Stimulated activated CD8-positive, alpha-beta memory T cell treated with anti-CD3 and anti-CD28 coated beads, Interleukin-4, amount 100 ng/mL, for 24 hours (primary cell): ENCODE measurements around the gene FGFR3.

ENCODE experiments used
- DNase-seq: peaks from one replicate; pipeline ENCODE4 v3.0.0-alpha.2; 2020; ENCODE audit warnings: low read depth

Gene FGFR3

DNA sequence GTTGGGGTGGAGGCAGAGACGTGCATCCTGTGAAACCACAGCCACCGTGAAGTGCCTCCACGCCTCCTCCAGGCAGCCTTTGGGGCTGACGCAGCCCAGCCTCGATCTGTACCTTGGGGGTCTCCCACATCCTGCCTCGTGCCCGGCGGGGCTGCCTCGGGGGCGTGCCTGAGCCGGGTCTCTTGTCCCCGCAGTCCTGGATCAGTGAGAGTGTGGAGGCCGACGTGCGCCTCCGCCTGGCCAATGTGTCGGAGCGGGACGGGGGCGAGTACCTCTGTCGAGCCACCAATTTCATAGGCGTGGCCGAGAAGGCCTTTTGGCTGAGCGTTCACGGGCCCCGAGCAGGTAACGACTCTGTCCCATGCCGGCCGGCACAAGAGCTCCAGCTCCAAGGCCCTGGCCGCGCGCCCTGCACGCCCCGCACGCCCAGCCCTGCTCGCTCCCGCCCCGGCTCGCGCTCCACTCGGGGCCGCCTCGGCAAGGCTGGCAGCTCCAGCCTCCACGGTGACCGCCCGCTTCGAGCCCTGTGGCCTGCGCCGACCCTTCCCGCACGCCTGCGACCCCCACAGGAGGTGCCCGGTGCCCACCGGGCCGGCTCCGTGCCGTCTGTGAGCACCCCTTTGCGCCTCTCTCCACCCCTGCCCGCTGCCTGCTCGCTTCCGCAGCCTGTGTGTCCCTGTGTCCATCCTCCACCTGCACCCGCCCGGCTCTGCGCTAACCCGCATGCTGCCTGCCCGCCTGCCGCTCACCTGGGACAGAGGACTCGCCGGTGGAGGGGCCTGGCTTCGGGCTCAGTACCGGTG, 9.8 kb downstream of the FGFR3 start:
- DNase-seq = no peak

DNA sequence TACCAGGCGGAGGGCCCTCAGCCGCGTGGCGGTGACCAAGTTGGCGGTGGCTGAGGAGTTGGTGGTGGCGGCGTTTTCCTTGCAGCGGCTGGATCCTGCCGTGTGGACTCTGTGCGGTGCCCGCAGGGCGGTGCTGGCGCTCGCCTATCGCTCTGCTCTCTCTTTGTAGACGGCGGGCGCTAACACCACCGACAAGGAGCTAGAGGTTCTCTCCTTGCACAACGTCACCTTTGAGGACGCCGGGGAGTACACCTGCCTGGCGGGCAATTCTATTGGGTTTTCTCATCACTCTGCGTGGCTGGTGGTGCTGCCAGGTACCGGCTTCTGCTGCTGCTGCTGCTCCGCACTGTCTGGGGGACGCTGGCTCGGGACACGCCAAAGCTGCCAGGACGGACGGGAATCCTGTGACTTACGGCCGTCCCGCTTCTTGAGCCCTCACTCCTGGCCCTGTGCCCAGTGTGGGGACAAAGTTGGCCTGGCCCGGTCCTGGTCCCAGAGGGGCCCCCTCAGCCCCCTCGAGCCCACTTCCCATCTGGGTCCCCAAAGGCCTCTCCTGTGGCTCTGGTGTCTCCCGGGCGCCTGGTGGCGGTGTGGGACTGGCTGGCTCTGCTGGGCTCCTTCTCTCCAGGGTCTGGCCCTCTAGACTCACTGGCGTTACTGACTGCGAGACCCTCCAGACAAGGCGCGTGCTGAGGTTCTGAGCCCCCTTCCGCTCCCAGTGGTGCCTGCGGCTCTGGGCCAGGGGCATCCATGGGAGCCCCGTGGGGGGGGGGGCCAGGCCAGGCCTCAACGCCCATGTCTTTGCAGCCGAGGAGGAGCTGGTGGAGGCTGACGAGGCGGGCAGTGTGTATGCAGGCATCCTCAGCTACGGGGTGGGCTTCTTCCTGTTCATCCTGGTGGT, 10.7 kb downstream of the FGFR3 start:
- no peak for DNase-seq

DNA sequence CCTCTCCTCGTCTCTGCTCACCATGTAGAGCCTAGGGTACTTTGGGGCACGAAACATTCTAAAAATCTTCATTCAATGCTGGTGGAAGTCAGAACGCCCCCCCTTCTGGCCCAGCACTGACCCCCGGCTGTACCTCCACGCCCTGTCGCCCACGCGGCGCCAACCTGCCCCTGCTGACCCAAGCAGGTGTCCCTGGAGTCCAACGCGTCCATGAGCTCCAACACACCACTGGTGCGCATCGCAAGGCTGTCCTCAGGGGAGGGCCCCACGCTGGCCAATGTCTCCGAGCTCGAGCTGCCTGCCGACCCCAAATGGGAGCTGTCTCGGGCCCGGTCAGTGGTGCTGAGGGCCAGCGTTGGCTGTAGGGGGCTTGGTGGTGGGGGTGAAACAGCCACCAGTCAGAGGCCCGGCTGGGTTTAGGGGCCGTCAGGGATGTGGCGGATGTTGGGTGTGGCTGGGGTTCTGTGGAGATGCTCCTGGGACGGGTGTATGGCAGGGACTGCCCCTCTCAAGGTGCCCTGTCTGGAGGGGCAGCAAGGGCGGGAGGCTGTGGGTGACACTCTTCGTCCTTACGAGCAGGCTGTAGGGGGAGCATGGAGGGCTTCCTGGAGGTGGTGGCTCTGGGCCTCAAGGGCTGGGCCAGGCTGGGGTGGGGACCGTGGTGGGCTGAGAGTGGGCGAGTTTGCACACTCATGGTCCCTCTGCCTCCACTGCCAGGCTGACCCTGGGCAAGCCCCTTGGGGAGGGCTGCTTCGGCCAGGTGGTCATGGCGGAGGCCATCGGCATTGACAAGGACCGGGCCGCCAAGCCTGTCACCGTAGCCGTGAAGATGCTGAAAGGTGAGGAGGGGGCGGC, 11.8 kb downstream of the FGFR3 start:
- DNase-seq = no peak

- DNase-seq = no peak
Observed at GRCh38 chr4:1805493-1806222, 12.6 kb downstream of the FGFR3 start.

GRCh38 chr4:1806223-1806564, 13.1 kb downstream of the FGFR3 start:
- DNase-seq = no peak

GRCh38 chr4:1806596-1807331, 13.7 kb downstream of the FGFR3 start:
- no peak for DNase-seq

GRCh38 chr4:1807332-1807777, 14.3 kb downstream of the FGFR3 start:
- no peak for DNase-seq

DNA sequence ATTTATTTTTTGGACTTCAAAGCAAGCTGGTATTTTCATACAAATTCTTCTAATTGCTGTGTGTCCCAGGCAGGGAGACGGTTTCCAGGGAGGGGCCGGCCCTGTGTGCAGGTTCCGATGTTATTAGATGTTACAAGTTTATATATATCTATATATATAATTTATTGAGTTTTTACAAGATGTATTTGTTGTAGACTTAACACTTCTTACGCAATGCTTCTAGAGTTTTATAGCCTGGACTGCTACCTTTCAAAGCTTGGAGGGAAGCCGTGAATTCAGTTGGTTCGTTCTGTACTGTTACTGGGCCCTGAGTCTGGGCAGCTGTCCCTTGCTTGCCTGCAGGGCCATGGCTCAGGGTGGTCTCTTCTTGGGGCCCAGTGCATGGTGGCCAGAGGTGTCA, 15.3 kb downstream of the FGFR3 start:
- DNase-seq = no peak

DNA sequence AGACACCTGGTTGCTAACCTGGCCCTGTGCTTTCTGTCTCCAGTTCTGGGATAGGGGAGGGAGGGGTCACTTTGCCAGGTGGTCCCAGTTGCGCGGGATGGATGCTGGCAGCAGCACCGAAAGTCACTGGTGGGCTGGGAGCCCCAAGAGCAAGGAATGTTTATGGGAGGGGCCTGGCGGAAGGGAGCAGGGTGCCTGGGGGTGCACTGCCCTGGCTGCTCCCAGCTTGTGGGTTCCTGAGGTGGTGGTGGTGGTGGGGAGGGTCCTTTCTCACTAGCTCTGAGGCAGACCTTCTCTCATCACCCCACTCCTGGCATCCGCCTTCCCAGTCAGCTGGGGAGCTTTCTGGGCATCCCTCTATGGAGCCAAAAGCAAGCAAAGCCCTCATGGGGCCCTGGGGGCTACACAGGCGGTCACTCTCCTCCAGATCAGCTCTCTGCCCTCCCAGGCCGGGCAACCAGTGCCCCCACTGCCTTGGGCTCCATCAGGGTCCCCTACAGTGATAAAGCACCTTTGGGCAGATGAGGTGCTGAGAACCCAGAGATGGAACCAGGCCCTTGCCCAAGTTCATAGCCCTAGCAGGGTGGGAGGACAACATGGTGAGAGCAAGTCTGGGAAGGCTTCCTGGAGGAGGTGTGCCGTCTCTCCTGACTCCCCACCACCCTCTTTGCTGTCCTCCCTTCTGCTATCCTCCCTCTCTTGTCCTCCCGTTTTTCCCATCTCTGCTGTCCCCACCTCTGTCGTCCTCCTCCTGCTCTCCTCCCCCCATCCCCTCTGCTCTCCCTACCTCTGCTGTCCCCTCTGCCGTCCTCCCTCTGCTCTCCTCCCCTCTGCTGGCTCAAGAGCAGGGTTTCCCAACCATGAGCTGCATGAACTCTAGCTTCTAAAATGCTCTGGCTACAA, 16.0 kb downstream of the FGFR3 start:
- DNase-seq = no peak

- DNase-seq = peak; percentile 62
Observed at GRCh38 chr4:1809754-1810502, 16.8 kb downstream of the FGFR3 start.

- DNase-seq = no peak
Observed at GRCh38 chr4:1810765-1811164, 17.7 kb downstream of the FGFR3 start.

DNA sequence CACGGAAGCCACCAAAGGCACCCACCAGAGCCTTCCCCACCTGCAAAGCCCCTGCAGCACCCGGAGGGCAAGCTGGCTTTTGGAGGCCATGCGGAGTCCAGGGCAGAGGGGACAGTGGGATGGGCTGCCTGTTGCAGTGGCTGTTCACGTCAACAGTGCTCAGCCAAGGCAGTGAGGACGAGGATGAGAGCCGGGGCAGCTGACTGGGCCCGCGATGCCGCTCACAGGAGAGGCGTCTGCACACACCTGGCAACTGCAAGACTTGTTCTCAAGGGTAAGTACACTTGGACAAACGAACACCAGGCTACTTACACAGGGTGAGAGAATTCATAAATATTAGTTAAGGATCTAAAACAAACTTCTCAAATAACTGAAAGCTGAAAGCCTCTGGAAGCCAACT, 19.6 kb downstream of the FGFR3 start:
- DNase-seq = no peak

DNA sequence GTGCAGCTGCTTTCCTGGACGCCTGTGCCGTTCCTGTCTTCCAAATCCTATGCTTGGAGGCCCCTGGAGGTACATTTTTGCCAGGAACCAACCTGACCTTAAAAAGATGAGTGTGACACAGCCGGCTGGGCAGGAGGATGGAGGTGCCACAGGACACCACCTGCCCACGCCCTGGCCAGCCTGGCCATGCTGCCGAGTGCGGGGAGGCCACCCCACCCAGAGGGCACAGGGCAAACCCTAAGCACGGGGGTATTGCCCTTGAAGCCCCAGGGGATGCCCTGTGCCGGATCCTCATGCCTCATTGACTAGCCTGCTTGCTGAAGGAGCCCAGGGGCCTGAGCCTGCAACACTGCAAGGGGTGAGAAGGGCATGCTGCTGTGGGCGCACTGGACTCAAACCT, 20.1 kb downstream of the FGFR3 start:
- DNase-seq = no peak

- no peak for DNase-seq
Observed at GRCh38 chr4:1813915-1814314, 20.8 kb downstream of the FGFR3 start.

DNA sequence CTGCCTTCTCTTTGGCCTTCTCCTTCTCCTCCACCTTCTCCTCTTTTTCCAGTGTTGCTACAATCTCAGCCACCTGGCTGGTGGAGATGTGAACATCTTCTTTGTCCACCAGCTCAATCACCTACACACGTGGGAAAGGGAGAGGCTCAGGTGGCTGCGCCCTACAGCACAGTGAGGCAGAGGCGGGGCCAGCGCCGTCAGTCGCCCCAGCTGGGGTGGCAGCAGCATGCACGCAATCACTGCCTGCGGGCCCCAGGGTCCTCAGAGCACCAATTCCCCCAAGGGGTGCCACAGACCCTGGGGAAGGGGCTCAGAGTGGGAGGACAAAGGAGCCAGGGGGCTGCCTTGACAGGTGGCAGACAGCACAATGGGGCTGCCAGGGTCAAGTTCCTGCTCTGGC, 21.4 kb downstream of the FGFR3 start:
- DNase-seq = no peak

DNA sequence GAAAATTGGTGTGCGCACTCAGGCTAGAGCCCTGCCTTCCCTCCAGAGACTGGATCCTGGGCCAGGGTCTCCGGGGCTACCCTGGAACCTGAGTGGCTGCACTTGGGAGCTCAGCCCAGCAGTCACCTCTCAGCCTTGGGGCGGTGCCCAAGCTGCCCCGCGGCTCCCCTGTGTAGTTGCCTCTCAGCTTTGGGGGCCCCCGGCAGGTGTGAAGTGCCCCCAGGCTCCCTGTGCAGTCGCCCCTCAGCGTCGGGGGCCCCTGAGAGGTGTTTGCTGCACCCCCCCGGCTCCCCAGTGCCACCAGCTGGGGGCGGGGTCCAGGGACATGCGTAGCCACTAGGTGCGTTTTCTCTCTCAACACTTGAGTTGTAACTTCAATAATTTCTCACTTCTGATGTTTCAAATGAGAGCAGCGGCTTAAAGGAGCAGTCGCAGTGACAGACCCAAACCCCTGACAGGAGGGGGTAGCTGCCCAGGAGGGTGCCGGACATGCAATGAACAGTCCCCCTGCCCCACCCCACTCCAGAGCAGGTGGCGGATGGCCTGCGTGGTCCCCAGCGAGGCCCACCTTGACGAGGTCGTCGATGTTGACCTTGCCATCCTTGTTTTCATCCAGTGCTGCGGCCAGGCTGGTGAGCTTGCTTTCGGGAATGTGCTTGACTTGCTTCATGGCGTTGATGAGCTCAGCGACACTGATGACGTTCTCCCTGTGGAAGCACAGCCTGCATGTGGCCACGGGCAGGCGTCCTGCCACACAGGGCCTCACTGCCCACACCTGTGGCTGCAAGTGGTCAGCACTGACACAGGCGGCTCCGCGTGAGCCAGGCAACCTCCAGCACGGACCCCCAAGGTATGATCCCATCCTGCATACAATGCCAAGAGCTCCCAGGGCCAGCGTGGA, 22.3 kb downstream of the FGFR3 start:
- no peak for DNase-seq

DNA sequence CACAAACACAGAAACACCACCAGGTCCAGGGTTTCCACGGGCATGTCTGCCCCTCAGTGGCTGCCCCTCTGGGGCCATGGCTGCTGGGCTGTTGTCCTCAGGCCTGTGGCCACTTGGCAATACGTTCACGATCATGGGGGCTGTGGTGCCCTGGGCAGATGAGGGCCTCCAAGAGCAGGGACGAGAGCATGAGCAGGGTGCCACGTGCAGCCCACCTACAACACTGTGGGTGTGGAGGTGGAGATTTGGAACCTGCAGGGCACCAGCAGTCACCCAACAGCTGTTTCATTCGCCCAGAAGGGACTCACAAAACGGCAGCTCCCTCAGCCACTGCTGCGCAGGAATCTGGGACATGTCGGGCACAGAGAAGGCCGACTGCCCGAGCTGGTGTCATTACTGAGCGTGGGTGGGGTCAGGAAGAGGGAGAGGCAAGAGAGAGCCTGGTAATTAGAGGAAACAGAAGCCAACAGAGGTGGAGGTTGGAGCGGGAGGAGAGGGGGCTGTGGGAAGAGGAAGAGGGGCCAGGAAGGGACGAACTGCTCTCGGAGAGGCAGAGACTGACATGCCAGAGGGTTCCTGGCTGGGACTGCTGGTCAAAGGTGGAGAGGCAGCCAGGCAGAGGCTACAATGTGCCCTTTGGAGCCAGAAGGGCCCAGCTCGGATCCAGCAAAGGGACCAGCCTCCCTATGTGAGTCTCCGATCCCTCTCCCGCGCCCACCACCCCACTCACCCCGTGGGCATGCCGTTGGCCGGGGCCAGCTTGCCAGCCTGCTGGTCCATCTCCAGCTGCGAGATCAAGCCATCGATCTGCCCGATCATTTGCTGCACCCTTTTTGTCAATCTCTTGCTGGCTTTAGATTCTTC, 23.1 kb downstream of the FGFR3 start:
- no peak for DNase-seq
